ENCODE results near the gene MYH3. TPM values are rescaled to one million over a fixed set of nuclear protein-coding genes. Genes with fewer than 3 reads are reported as not detected.
A peak's percentile ranks its signal among the peaks of the same experiment; 100 is the strongest.

The MYH3 gene
- total RNA-seq, 1 experiment from 2014 or later = 2.9 TPM

DNA sequence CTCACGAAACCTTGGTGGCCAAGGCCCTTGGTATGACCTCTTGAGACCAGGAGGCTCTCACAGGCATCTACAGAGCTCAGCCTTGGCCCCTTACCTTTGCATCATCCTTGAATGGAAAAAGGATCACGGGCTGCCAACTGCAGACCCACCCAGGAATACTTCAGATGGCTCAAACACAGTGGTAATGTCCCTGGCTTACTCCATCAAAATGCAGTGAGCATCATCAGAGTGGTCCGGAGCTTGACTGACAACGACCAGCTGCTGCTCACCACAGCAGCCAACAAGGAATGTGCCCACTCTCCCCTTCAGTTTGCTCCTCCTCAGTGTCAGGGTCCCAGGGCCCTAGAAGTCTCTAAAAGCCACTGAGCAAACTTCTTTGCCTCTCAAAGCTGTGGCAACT is 17.6 kb upstream of the MYH3 start:
- no peaks in the 10 kb centered on the region for H3K4me1 Mint-ChIP-seq
- Histone ChIP-seq H4K8ac (replicated peaks; ENCODE audit: insufficient read length, low read depth, low read length) (no peak overlapping the region), H2BK120ac (ENCODE audit: low read depth, low read length, poor library complexity, severe bottlenecking) (no peak overlapping the region), H3K27me3 (ENCODE audit: insufficient read depth, low read length) (no peaks in the 10 kb centered on the region), H3K18ac (ENCODE audit: insufficient read length, low read depth, low read length) (no peak overlapping the region), H4K91ac (ENCODE audit: insufficient read length, low read depth, low read length) (no peak overlapping the region), H2BK20ac (ENCODE audit: low read depth, low read length, poor library complexity, severe bottlenecking) (no peak overlapping the region), H2AK5ac (ENCODE audit: insufficient read length, low read length) (no peak overlapping the region), H3K9me3 (ENCODE audit: control insufficient read depth, low read depth, low read length) (no peaks in the 10 kb centered on the region), H3K9ac (ENCODE audit: extremely low read depth, insufficient read length, low read length) (no peak overlapping the region), H3K23ac (ENCODE audit: insufficient read length, low read depth, low read length) (no peak overlapping the region), H3K56ac (ENCODE audit: insufficient read length, low read depth, low read length) (no peak overlapping the region), H2AFZ (ENCODE audit: low read length) (no peak overlapping the region), H3K4me1 (ENCODE audit: insufficient read depth, low read length) (no peaks in the 10 kb centered on the region), H3K27ac (ENCODE audit: insufficient read length, low read depth, low read length) (no peak overlapping the region), H4K20me1 (ENCODE audit: control insufficient read depth, insufficient read depth, insufficient read length) (no peaks in the 10 kb centered on the region), H3K79me2 (ENCODE audit: insufficient read depth, low read length) (no peaks in the 10 kb centered on the region), H3K14ac (ENCODE audit: insufficient read depth, low read length) (no peak overlapping the region), H2BK15ac (ENCODE audit: low read depth, low read length) (no peak overlapping the region), H3K79me1 (ENCODE audit: insufficient read depth, low read depth, low read length, poor library complexity, severe bottlenecking) (no peaks in the 10 kb centered on the region), H2BK5ac (ENCODE audit: insufficient read length, low read length) (no peak overlapping the region), H3K23me2 (ENCODE audit: insufficient read length, low read depth, low read length, poor library complexity, severe bottlenecking) (no peaks in the 10 kb centered on the region), H4K5ac (ENCODE audit: insufficient read length, low read depth, low read length) (no peak overlapping the region), H3K4me2 (ENCODE audit: insufficient read depth, insufficient read length, low read length) (no peak overlapping the region), H2BK12ac (ENCODE audit: insufficient read length, low read depth, low read length) (no peak overlapping the region), H3T11ph (ENCODE audit: low read length) (no peak overlapping the region), H3K4ac (ENCODE audit: low read depth, low read length) (no peak overlapping the region)
- no CpG with 5 or more reads among the region's 4 CpGs for WGBS (ENCODE audit: extremely low coverage, insufficient read length, low lambda C conversion rate)
- H3K4me3 Mint-ChIP-seq = no peak overlapping the region
- H3K27ac Mint-ChIP-seq = peak overlapping the region in 2 of 3 experiments; percentile 51 to 64; a peak in 4 of 7 replicates
- TF ChIP-seq, protein P1, sequence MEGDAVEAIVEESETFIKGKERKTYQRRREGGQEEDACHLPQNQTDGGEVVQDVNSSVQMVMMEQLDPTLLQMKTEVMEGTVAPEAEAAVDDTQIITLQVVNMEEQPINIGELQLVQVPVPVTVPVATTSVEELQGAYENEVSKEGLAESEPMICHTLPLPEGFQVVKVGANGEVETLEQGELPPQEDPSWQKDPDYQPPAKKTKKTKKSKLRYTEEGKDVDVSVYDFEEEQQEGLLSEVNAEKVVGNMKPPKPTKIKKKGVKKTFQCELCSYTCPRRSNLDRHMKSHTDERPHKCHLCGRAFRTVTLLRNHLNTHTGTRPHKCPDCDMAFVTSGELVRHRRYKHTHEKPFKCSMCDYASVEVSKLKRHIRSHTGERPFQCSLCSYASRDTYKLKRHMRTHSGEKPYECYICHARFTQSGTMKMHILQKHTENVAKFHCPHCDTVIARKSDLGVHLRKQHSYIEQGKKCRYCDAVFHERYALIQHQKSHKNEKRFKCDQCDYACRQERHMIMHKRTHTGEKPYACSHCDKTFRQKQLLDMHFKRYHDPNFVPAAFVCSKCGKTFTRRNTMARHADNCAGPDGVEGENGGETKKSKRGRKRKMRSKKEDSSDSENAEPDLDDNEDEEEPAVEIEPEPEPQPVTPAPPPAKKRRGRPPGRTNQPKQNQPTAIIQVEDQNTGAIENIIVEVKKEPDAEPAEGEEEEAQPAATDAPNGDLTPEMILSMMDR (conservative IDR thresholded peaks at IDR 0.05) = no peak
- peaks cover 9 to 60% (median 35%) of the 10 kb centered on the region in 3 experiments; a peak in 6 of 7 replicates for H3K36me3 Mint-ChIP-seq (ENCODE audit: insufficient read depth in 1 of 3, low read depth in 3 of 3)
- no peaks in the 10 kb centered on the region for H3K27me3 Mint-ChIP-seq (ENCODE audit: low read depth)
- no peak for DNase-seq
- H3K9me3 Mint-ChIP-seq = no peaks in the 10 kb centered on the region

Measured in H9 (cell line).